Type B pancreatic cell (in vitro differentiated cells): ENCODE measurements around the gene SLCO1B1. TPM values are rescaled to one million over a fixed set of nuclear protein-coding genes. Genes with fewer than 3 reads are reported as not detected.
"Not testable (repeated sequence)": the region's sequence is repeated elsewhere in the genome, so short reads cannot be mapped to it uniquely, and the experiment has no call there.

Experiments
- DNase-seq: peaks from one replicate; pipeline ENCODE4 v3.0.0; 2021; ENCODE audit warnings: mixed read lengths; ENCODE audit not compliant: unreplicated experiment; ENCODE audit errors: extremely low spot score
- H3K27ac Mint-ChIP-seq: 2 replicates; pipeline ENCODE4 v1.8.0; 2021; ENCODE audit warnings: mild to moderate bottlenecking, mixed read lengths
- H3K27me3 Mint-ChIP-seq: 2 replicates; pipeline ENCODE4 v1.8.0; 2021; ENCODE audit warnings: mixed read lengths
- H3K36me3 Mint-ChIP-seq: 2 replicates; pipeline ENCODE4 v1.8.0; 2021; ENCODE audit warnings: mixed read lengths
- H3K4me1 Mint-ChIP-seq: one replicate; pipeline ENCODE4 v1.8.0; 2021; ENCODE audit warnings: mixed read lengths; ENCODE audit not compliant: unreplicated experiment
- H3K4me3 Mint-ChIP-seq: 2 replicates; pipeline ENCODE4 v1.8.0; 2021; ENCODE audit warnings: mild to moderate bottlenecking, mixed read lengths
- H3K9me3 Mint-ChIP-seq: 2 replicates; pipeline ENCODE4 v1.8.0; 2021; ENCODE audit warnings: mixed read lengths
- CTCF ChIP-seq: fragments of 200-600 bp; sonication (generic); conservative IDR thresholded peaks from 2 replicates; pipeline ENCODE4 v1.5.0; 2021; ENCODE audit warnings: antibody characterized with exemption, mild to moderate bottlenecking
- long read RNA-seq: library from polyadenylated mRNA; unstranded; transcript quantifications from one replicate; pipeline ENCODE4 v2.0.0, GENCODE V29; 2020
- total RNA-seq: library from RNA; stranded (reverse); gene quantifications from 2 replicates; pipeline ENCODE4 v1.2.1, GENCODE V29; 2021; ENCODE audit warnings: low replicate concordance

Gene SLCO1B1, protein sequence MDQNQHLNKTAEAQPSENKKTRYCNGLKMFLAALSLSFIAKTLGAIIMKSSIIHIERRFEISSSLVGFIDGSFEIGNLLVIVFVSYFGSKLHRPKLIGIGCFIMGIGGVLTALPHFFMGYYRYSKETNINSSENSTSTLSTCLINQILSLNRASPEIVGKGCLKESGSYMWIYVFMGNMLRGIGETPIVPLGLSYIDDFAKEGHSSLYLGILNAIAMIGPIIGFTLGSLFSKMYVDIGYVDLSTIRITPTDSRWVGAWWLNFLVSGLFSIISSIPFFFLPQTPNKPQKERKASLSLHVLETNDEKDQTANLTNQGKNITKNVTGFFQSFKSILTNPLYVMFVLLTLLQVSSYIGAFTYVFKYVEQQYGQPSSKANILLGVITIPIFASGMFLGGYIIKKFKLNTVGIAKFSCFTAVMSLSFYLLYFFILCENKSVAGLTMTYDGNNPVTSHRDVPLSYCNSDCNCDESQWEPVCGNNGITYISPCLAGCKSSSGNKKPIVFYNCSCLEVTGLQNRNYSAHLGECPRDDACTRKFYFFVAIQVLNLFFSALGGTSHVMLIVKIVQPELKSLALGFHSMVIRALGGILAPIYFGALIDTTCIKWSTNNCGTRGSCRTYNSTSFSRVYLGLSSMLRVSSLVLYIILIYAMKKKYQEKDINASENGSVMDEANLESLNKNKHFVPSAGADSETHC
- 0.36 TPM in 1 of 2 replicates, not detected in the other for total RNA-seq
- long read RNA-seq, partial matches to known transcripts, result 1 of 20 reads
- long read RNA-seq, other reads (novel, unspliced or antisense), result 19 of 20 reads

GRCh38 chr12:21130998-21131397 is at the start of gene SLCO1B1:
TSS of gene SLCO1B1 (plus strand) at chr12:21131194. CDS start at chr12:21141575, 10,381 bp downstream.
- Mint-ChIP-seq H3K4me3 (no peak within 1 kb of the TSS), H3K27me3 (no peaks in the 10 kb centered on the region), H3K27ac (no peak within 1 kb of the TSS), H3K4me1 (no peaks in the 10 kb centered on the region), H3K9me3 (no peaks in the 10 kb centered on the region), H3K36me3 (no peaks in the 10 kb centered on the region)
- no peak for DNase-seq
- TF ChIP-seq CTCF, result no peak

GRCh38 chr12:21084753-21085152 is 46.2 kb upstream of the SLCO1B1 start:
- H3K36me3 Mint-ChIP-seq, DNase-seq, H3K27me3 Mint-ChIP-seq, H3K27ac Mint-ChIP-seq, H3K9me3 Mint-ChIP-seq, H3K4me1 Mint-ChIP-seq, H3K4me3 Mint-ChIP-seq: not testable (repeated sequence)

DNA sequence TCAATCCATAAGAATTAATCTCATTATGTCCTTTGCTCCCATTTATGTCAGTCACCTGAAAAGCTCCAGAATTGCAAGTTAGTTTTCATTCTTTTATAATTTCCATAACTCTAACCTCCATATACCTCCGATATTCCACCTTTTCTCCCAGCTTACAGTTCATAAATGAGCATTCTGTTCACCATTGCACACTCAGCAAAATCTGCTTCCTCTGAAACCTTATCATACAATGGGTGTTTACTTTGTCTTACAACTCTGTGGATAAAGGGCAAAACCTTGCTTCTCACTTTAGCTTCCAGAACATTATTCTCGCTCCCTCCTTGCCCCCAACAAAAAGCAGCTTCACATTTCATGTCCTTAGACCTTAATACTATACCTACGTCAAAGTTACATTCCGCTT is 19.3 kb upstream of the SLCO1B1 start:
- no peak for DNase-seq
- Mint-ChIP-seq H3K4me3 (no peak overlapping the region), H3K36me3 (no peaks in the 10 kb centered on the region), H3K4me1 (no peaks in the 10 kb centered on the region), H3K9me3 (no peaks in the 10 kb centered on the region), H3K27ac (no peak overlapping the region), H3K27me3 (no peaks in the 10 kb centered on the region)
- no peak for TF ChIP-seq CTCF

DNA sequence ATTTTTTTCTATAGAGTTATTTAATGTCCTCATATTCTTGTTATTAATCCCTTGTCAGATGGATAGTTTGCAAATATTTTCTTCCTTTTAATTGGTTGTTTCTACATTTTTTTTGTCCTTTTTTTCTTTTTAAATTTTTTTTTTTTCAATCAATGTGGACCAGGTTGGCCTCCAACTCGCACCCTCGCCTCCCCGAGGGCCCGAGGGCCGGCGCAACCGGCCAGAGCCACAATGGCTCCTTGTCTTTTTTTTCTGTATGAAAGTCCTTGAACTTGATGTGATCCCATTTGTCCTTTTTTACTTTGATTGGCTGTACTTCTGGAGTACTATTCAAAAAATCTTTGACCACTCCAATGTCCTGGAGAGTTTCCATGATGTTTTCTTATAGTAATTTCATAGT is 17.7 kb upstream of the SLCO1B1 start:
- Mint-ChIP-seq H3K36me3 (no peaks in the 10 kb centered on the region), H3K27me3 (no peaks in the 10 kb centered on the region), H3K4me3 (no peak overlapping the region), H3K27ac (no peak overlapping the region), H3K4me1 (no peaks in the 10 kb centered on the region), H3K9me3 (no peaks in the 10 kb centered on the region)
- DNase-seq, result no peak
- no peak for TF ChIP-seq CTCF

DNA sequence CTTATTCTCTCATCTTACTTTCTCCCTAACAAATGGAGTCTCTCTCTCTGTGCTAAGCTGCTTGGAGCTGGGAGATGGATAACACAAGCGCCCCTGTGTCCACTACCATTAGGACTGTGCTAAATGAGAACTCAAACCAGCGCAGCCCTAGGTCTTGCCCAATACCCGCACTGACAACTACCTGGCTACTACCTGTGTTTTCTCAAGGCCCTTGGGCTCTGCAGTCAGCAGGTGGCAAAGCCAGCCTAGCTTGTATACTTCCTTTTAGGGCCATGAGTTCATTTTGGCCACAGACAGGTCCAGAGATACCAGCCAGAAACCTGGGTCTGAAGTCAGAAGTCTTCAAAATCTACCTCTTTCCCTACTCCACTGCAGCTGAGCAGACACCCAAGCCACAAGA is 13.0 kb upstream of the SLCO1B1 start:
- no peak for DNase-seq
- no peaks in the 10 kb centered on the region for H3K4me1 Mint-ChIP-seq

More for the DNA sequence above, 13.0 kb upstream of the SLCO1B1 start:
- Mint-ChIP-seq H3K9me3 (no peaks in the 10 kb centered on the region), H3K36me3 (no peaks in the 10 kb centered on the region), H3K27ac (no peak overlapping the region), H3K4me3 (no peak overlapping the region), H3K27me3 (no peaks in the 10 kb centered on the region)
- TF ChIP-seq CTCF, result no peak
